ENCODE data around the gene PLGRKT. TPM values are rescaled to one million over a fixed set of nuclear protein-coding genes. Genes with fewer than 3 reads are reported as not detected.
"Not testable (repeated sequence)": the region's sequence is repeated elsewhere in the genome, so short reads cannot be mapped to it uniquely, and the experiment has no call there.

Gene PLGRKT
- 43.8 and 44.8 TPM in 2 replicates for total RNA-seq

GRCh38 chr9:5437254-5438216 is at the start of gene PLGRKT:
Gene PLGRKT (minus strand): TSS chr9:5437925. CDS start chr9:5431977, 5,948 bp downstream.
- Mint-ChIP-seq H3K27me3 (ENCODE audit: insufficient read depth) (no peaks in the 10 kb centered on the region), H3K36me3 (ENCODE audit: low read depth) (peaks cover 40% of the 10 kb centered on the region), H3K4me1 (ENCODE audit: low read depth) (peaks cover 66% of the 10 kb centered on the region), H3K9me3 (peaks cover 6% of the 10 kb centered on the region), H3K27ac (peak within 1 kb of the TSS; percentile 93), H3K4me3 (peak within 1 kb of the TSS; percentile 93)
- intact Hi-C loops (cut with micrococcal nuclease), result loop anchor here (1.0 to 10.0 kb wide), 19 partner anchors 9 to 1133 kb away; partner anchors contain the start of genes AK3, CD274, CDC37L1 and GLIS3
- peak; percentile 90 for DNase-seq (ENCODE audit: low spot score)

GRCh38 chr9:5486988-5487387 is 49.3 kb upstream of the PLGRKT start:
- Mint-ChIP-seq H3K4me3 (no peak overlapping the region), H3K27ac (no peak overlapping the region), H3K4me1 (ENCODE audit: low read depth) (peaks cover under 1% of the 10 kb centered on the region), H3K27me3 (ENCODE audit: insufficient read depth) (no peaks in the 10 kb centered on the region), H3K36me3 (ENCODE audit: low read depth) (peaks cover 2% of the 10 kb centered on the region), H3K9me3 (peaks cover under 1% of the 10 kb centered on the region)
- intact Hi-C loops (cut with micrococcal nuclease), result no loop called here
- no peak for DNase-seq (ENCODE audit: low spot score)

GRCh38 chr9:5485378-5486085 is 47.8 kb upstream of the PLGRKT start:
- no peak for DNase-seq (ENCODE audit: low spot score)
- Mint-ChIP-seq H3K4me1 (ENCODE audit: low read depth) (peaks cover 6% of the 10 kb centered on the region), H3K9me3 (peaks cover 5% of the 10 kb centered on the region), H3K36me3 (ENCODE audit: low read depth) (peaks cover 2% of the 10 kb centered on the region), H3K4me3 (no peak overlapping the region), H3K27ac (no peak overlapping the region), H3K27me3 (ENCODE audit: insufficient read depth) (no peaks in the 10 kb centered on the region)
- intact Hi-C loops (cut with micrococcal nuclease), result no loop called here

DNA sequence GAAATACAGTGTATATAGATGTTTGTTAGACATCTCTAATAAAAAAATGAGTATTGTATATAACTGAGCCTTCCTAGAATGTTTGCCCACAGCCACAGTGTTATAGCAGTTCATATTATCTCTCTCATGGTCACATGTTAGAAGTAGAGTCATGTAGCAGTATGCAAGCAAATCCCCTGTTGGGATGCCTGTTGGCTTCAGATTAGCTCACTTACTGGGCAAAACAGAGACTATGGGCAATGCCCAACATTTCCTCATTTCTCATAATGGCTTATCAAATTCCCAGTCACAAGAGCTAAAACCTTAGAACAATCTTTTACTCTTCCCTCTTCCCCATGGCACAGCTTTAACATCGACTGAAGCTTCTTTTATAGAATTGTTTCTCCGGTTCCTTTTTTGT is 45.6 kb upstream of the PLGRKT start:
- Mint-ChIP-seq H3K27me3 (ENCODE audit: insufficient read depth) (peaks cover 2% of the 10 kb centered on the region), H3K27ac (no peak overlapping the region), H3K36me3 (ENCODE audit: low read depth) (peaks cover 4% of the 10 kb centered on the region), H3K4me1 (ENCODE audit: low read depth) (peaks cover 13% of the 10 kb centered on the region), H3K9me3 (peaks cover 7% of the 10 kb centered on the region), H3K4me3 (no peak overlapping the region)
- intact Hi-C loops (cut with micrococcal nuclease), result no loop called here
- no peak for DNase-seq (ENCODE audit: low spot score)

- peaks cover 13% of the 10 kb centered on the region for H3K4me1 Mint-ChIP-seq (ENCODE audit: low read depth)
- no peak overlapping the region for H3K27ac Mint-ChIP-seq
- no peak overlapping the region for H3K4me3 Mint-ChIP-seq
- no peak for DNase-seq (ENCODE audit: low spot score)
- peaks cover 8% of the 10 kb centered on the region for H3K9me3 Mint-ChIP-seq
- intact Hi-C loops (cut with micrococcal nuclease), result no loop called here
- H3K36me3 Mint-ChIP-seq (ENCODE audit: low read depth), result peaks cover 4% of the 10 kb centered on the region
- peaks cover 2% of the 10 kb centered on the region for H3K27me3 Mint-ChIP-seq (ENCODE audit: insufficient read depth)
These were observed 44.5 kb upstream of the PLGRKT start for GRCh38 chr9:5482194-5482593.

DNA sequence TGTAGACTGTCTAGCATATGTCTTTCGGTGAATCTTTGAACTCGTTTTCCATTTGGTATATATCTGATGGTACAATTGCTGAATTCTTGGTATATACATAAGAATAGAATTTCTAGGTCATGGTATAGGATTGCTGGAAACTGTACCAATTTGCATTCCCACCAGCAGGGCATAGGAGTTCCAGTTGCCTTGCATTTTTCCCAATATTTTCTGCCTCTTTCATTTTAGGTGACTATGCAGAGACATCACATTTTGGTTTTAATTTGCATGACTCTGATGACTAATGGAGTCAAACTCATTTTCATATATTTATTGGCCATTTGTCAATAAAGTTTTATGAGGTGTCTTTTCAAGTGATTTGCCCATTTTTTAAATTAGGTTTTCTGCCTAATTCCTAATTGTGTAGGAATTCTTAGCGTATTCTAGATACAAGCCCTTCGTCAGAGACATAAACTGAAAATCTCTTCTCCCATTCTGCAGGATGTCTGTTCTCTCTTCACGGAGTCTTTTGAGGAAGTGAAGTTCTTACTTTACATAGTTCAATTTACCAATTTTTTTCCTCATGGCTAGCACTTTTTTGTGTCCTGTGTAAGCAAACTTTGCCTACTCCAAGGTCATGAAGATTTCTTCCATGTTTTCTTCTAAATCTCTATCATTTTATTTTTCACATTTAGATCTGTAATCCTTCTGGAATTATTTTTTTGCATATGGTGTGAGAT is 43.8 kb upstream of the PLGRKT start:
- Mint-ChIP-seq H3K27me3 (ENCODE audit: insufficient read depth) (peaks cover 2% of the 10 kb centered on the region), H3K9me3 (peaks cover 8% of the 10 kb centered on the region), H3K27ac (no peak overlapping the region), H3K4me3 (no peak overlapping the region), H3K36me3 (ENCODE audit: low read depth) (peaks cover 1% of the 10 kb centered on the region), H3K4me1 (ENCODE audit: low read depth) (peaks cover 13% of the 10 kb centered on the region)
- DNase-seq (ENCODE audit: low spot score), result no peak
- intact Hi-C loops (cut with micrococcal nuclease), result no loop called here

- DNase-seq (ENCODE audit: low spot score), result no peak
- H3K9me3 Mint-ChIP-seq, result peaks cover 8% of the 10 kb centered on the region
- H3K27me3 Mint-ChIP-seq (ENCODE audit: insufficient read depth), result peaks cover 2% of the 10 kb centered on the region
- intact Hi-C loops (cut with micrococcal nuclease), result no loop called here
- H3K36me3 Mint-ChIP-seq (ENCODE audit: low read depth), result peaks cover 1% of the 10 kb centered on the region
- H3K4me1 Mint-ChIP-seq (ENCODE audit: low read depth), result peaks cover 13% of the 10 kb centered on the region
- H3K27ac Mint-ChIP-seq, result no peak overlapping the region
- H3K4me3 Mint-ChIP-seq, result no peak overlapping the region
These were observed 43.2 kb upstream of the PLGRKT start for GRCh38 chr9:5480919-5481318.

GRCh38 chr9:5479994-5480694 is 42.4 kb upstream of the PLGRKT start:
- intact Hi-C loops (cut with micrococcal nuclease), result no loop called here

GRCh38 chr9:5478206-5478605 is 40.5 kb upstream of the PLGRKT start:
- H3K4me3 Mint-ChIP-seq, result no peak overlapping the region
- no peak overlapping the region for H3K27ac Mint-ChIP-seq
- peaks cover 16% of the 10 kb centered on the region for H3K36me3 Mint-ChIP-seq (ENCODE audit: low read depth)
- intact Hi-C loops (cut with micrococcal nuclease), result no loop called here
- peaks cover 19% of the 10 kb centered on the region for H3K4me1 Mint-ChIP-seq (ENCODE audit: low read depth)
- peaks cover 2% of the 10 kb centered on the region for H3K27me3 Mint-ChIP-seq (ENCODE audit: insufficient read depth)
- H3K9me3 Mint-ChIP-seq, result peaks cover 11% of the 10 kb centered on the region
- no peak for DNase-seq (ENCODE audit: low spot score)

More at GRCh38 chr9:5479994-5480694, 42.4 kb upstream of the PLGRKT start:
- peaks cover 4% of the 10 kb centered on the region for H3K36me3 Mint-ChIP-seq (ENCODE audit: low read depth)
- peaks cover 11% of the 10 kb centered on the region for H3K9me3 Mint-ChIP-seq
- no peak overlapping the region for H3K27ac Mint-ChIP-seq
- no peak overlapping the region for H3K4me3 Mint-ChIP-seq
- H3K4me1 Mint-ChIP-seq (ENCODE audit: low read depth), result peaks cover 13% of the 10 kb centered on the region
- no peak for DNase-seq (ENCODE audit: low spot score)
- peaks cover 2% of the 10 kb centered on the region for H3K27me3 Mint-ChIP-seq (ENCODE audit: insufficient read depth)

- H3K9me3 Mint-ChIP-seq; intact Hi-C loops (cut with micrococcal nuclease); H3K27ac Mint-ChIP-seq; H3K27me3 Mint-ChIP-seq (ENCODE audit: insufficient read depth); DNase-seq (ENCODE audit: low spot score); H3K4me3 Mint-ChIP-seq: not testable (repeated sequence)
- H3K4me1 Mint-ChIP-seq (ENCODE audit: low read depth), result peaks cover 17% of the 10 kb centered on the region
- peaks cover 24% of the 10 kb centered on the region for H3K36me3 Mint-ChIP-seq (ENCODE audit: low read depth)
These were observed 37.9 kb upstream of the PLGRKT start for GRCh38 chr9:5475611-5476010.

GRCh38 chr9:5470816-5471215 is 33.1 kb upstream of the PLGRKT start:
- Mint-ChIP-seq H3K4me3 (no peak overlapping the region), H3K27me3 (ENCODE audit: insufficient read depth) (no peaks in the 10 kb centered on the region), H3K27ac (peak overlapping the region; percentile 62), H3K4me1 (ENCODE audit: low read depth) (peaks cover 41% of the 10 kb centered on the region), H3K9me3 (peaks cover 4% of the 10 kb centered on the region), H3K36me3 (ENCODE audit: low read depth) (peaks cover 59% of the 10 kb centered on the region)
- intact Hi-C loops (cut with micrococcal nuclease), result no loop called here
- DNase-seq (ENCODE audit: low spot score), result no peak

GRCh38 chr9:5470122-5470521 is 32.4 kb upstream of the PLGRKT start:
- no peak overlapping the region for H3K4me3 Mint-ChIP-seq
- no peak for DNase-seq (ENCODE audit: low spot score)
- peaks cover 62% of the 10 kb centered on the region for H3K36me3 Mint-ChIP-seq (ENCODE audit: low read depth)
- intact Hi-C loops (cut with micrococcal nuclease), result no loop called here
- no peak overlapping the region for H3K27ac Mint-ChIP-seq
- peaks cover 40% of the 10 kb centered on the region for H3K4me1 Mint-ChIP-seq (ENCODE audit: low read depth)
- no peaks in the 10 kb centered on the region for H3K9me3 Mint-ChIP-seq
- no peaks in the 10 kb centered on the region for H3K27me3 Mint-ChIP-seq (ENCODE audit: insufficient read depth)

Data from activated T-helper 1 cell treated with anti-CD3 and anti-CD28 coated beads, Interleukin-12 subunit alpha, Interleukin-12 subunit beta, Interleukin-2, Interleukin-4 antibody, amounts not matched to agents 30 ng/mL and 10 ng/mL and 1 ng/mL, durations not matched to agents 14 hours and 24 hours and 36 hours (primary cell).